Uterine smooth muscle cell (primary cell): Measurements from ENCODE around the gene UBA3. TPM values are rescaled to one million over a fixed set of nuclear protein-coding genes. Genes with fewer than 3 reads are reported as not detected.

Experiments used
- total RNA-seq: library from RNA; depleted of rRNA; stranded (reverse); fragments of >200 nt; gene quantifications from 2 replicates; pipeline ENCODE4 v1.2.3, GENCODE V29; 2014

Gene UBA3
- 70.9 and 88.2 TPM in 2 replicates for total RNA-seq

GRCh38 chr3:69080233-69080920 is at the start of gene UBA3:
Gene UBA3 (minus strand): TSS chr3:69080365. CDS start chr3:69080353, 12 bp downstream.

GRCh38 chr3:69122403-69122802 is 42.2 kb upstream of the UBA3 start, which contains the start of gene LMOD3:
Gene LMOD3 (minus strand): TSS chr3:69122595. CDS start chr3:69122386, 209 bp downstream.

GRCh38 chr3:69084326-69085167 is 4.4 kb upstream of the UBA3 start, which contains the start of gene ARL6IP5:
Gene ARL6IP5 (plus strand): TSS chr3:69084937. CDS start chr3:69085048, 111 bp downstream.

GRCh38 chr3:69051756-69052471 is 28.3 kb downstream of the UBA3 start, which contains the start of gene TMF1:
Gene TMF1 (minus strand): TSS chr3:69052333. CDS start chr3:69052086, 247 bp downstream.

GRCh38 chr3:69013253-69014021 is 66.7 kb downstream of the UBA3 start, which contains the start of gene EOGT:
Gene EOGT (minus strand): TSS chr3:69013684. CDS start chr3:69009846, 3,838 bp downstream.

Other genes starting within 250 kb of the UBA3 start
- gene TAFA4, start 147.8 kb downstream of the UBA3 start, total RNA-seq: not detected in 2 replicates
- gene EOGT, start 66.7 kb downstream of the UBA3 start, total RNA-seq: 31.4 and 32.2 TPM in 2 replicates
- gene TMF1, start 28.0 kb downstream of the UBA3 start, total RNA-seq: 54.8 and 55.4 TPM in 2 replicates
- 103 and 109 TPM in 2 replicates for gene ARL6IP5, start 4.6 kb upstream of the UBA3 start, total RNA-seq
- not detected in 2 replicates for gene LMOD3, start 42.2 kb upstream of the UBA3 start, total RNA-seq